CD4-positive, alpha-beta T cell treated with Interleukin-17A for 1 hour (primary cell): ENCODE data around the gene XRCC2.
"Not testable (repeated sequence)": the region's sequence is repeated elsewhere in the genome, so short reads cannot be mapped to it uniquely, and the experiment has no call there.

ENCODE experiments used
- DNase-seq: peaks from one replicate; pipeline ENCODE4 v3.0.0-alpha.2; 2020

The XRCC2 gene

DNA sequence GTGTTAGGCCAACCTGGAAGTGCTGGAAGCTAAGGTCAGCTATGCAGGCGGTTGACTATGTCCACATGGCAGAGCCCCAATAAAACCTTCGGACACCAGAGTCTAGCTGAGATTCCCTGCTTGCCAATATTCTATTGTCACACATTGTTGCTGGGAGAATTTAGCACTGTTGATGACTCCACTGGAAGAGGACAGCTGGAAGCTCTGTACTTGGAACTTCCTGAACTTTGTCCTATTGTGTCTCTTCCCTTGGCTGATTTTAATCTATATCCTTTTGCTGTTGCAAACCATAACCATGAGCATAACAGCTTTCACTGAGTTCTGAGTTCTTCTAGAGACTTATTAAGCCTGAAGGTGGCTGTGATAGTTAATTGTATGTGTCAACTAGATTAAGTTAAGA lies 12.0 kb downstream of the XRCC2 start:
- DNase-seq = no peak

DNA sequence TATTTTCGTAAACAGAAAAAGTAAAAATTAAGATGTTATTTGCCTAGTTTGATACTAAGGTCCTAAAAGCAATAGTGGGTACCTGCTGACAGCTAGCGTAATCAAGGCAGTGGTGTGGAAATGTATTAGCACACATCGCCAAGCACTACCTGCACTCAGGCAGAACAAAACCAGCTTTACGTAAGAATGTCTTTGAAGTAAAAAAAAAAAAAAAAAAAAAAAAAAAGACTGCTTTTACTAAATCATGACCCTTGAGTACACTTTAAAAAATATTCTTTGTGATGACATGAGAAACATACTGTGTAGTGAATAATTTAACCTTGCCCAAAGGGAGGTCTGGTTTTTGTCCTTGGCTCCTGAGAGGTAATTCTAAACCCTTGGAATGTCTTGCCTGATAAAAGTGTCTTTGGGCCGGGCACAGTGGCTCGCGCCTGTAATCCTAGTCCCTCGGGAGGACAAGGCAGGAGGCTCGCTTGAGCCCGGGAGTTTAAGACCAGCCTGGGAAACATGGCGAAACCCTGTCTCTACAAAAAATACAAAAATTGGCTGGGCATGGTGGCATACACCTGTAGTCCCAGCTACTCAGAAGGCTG lies 12.7 kb downstream of the XRCC2 start:
- no peak for DNase-seq

DNA sequence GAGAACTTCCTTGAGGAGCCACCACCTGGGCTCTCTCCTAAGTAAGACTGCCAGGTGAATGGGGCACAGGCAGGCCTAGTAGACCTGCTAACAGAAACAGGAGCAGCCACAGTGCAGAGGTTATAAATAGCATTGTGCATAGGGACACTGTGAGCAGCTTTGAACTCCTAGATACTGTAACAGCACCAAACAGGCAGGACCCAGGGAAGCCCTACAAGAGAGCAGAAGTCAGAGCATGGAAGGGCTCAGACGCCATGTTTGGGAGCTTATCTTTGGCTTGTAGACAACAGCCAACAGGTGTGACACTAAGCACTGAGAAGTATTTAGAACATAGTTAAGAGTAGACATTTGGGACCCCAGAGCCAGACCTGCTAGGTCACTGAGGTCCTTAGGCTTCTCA lies 14.5 kb downstream of the XRCC2 start:
- DNase-seq = no peak

DNA sequence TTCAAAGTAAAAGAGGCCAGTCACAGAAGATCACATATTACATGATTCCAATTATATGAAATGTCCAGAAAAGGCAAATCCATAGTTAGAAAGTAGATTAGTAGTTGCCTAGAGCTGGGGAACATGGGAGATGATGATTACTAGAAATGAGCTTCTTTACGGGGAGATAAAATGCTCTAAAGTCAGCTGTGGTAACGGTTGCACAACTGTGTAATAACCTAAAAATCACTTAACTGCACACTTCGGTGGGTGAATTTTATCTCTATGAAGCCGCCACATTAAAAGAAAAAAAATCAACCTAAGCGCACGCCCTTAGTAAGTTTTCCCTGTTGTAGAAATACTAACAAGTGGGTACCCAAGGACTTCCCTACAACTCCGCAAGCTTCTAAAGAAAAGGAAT lies 15.9 kb downstream of the XRCC2 start:
- DNase-seq = no peak

DNA sequence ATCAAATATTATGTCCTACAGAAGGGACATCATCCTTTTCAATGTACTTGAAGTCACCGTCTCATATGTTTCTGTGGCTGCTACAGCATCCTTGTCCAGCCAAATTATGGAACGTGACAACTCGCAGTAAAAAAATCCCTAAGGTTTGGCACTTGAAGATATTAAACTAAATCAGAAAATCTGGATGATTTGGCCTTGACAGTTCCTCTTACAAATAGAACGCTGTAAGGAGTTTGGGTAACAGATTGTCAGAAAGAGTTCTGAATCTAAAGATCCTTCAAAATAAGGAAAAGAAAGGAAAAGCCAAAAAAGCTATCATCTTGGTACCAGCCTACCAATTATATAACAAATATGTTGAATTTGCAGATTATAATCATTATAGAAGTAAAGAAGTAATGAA lies 21.0 kb downstream of the XRCC2 start:
- no peak for DNase-seq

DNA sequence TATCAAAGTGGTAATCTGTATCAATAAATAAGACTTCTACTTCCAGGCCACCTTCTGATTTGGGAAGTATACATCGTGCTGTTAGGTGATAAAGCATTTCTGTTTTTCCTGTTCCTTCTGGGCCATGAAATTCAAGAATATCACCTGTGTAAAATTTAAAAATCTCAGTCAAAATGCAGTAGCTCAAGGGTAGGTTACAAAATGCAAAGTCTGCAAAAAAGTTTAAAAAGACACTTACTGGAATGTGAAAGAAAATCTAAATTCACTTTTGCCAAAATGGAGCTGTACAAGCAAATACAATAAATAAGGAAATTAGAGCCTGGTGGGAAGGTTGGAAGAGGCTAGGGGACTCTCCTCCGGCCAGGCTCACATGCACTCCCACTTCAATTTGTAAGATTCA lies 26.7 kb downstream of the XRCC2 start:
- no peak for DNase-seq

DNA sequence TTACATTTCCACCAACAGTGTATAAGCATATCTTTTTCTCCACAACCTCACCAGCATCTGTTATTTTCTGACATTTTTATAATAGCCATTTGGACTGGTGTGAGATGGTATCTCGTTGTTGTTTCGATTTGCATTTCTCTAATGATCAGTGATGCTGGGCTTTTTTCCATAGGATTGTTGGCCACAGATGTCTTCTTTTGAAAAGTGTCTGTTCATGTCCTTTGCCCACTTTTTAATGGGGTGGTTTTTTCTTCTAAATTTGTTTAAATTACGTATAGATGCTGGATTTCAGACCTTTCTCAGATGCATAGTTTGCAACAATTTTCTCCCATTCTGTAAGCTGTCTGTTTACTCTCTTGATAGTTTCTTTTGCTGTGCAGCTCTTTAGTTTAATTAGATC lies 28.9 kb downstream of the XRCC2 start:
- DNase-seq = no peak

DNA sequence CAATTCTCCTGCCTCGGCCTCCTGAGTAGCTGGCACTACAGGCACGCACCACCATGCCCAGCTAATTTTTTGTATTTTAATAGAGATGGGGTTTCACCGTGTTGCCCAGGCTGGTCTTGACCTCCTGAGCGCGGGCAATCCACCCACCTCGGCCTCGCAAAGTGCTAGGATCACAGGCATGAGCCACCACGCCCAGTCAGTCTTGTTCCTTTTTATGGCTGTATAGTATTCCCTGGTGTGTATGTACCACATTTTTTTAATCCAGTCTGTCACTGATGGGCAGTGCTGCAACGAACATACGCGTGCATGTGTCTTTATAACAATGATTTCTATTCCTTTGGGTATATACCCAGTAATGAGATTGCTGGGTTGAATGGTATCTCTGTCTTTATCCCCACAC lies 29.4 kb downstream of the XRCC2 start:
- not testable (repeated sequence) for DNase-seq

DNA sequence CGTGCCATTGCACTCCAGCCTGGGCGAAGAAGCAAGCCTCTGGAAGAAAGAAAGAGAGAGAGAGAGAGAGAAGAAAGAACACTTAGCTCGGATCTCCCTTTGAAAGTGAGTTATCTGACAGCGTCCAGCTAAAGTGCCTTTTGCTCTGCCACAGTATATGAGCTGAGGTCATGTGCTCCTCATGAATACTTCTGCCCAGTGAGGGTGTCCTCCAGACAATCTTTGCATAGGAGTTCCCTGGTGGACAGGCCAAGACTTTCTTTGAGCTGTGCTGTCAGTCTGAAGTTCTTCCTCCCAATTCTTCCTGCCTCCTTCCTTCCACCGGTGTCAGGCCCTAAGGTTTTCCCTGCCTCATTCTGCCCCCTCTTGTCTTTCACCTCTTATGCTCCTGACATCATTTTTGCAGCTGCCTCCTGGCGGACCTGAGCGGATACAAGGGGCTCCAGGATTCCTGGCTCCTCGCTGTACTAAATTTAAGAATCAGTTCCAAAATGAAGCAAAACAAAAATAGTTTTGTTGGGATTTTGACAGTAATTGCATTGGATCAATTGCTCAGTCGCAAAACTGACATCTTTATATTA lies 31.9 kb downstream of the XRCC2 start:
- no peak for DNase-seq

DNA sequence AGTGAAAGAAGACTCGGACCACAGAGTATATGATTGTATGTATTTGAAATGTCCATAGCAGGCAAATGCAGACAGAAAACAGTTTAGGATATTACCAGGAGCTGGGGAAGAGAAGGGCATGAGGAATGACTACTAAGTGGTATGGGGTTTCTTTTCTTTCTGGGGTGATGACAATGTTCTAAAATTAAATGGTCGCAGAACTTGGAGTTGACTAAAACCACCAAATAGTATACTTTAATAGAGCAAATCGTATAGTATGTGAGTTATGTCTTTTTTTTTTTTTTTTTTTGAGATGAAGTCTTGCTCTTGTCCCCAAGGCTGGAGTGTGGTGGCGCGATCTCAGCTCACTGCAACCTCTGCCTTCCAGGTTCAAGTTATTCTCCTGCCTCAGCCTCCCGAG lies 34.6 kb downstream of the XRCC2 start:
- DNase-seq = no peak

DNA sequence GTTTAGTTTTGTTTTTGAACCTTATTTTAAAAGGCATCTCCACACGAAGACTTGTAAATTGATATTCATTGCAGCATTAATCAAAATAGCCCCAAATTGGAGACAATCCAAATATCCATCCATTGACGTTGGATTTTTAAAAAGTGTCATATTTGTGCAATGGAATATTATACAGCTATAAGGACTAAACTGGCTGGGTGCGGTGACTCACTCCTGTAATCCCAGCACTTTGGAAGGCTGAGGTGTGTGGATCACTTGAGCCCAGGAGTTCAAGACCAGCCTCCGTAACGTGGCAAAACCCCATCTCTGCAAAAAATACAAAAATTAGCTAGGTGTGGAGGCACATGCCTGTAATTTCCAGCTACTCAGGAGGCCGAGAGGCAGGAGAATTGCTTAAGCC lies 35.1 kb downstream of the XRCC2 start:
- no peak for DNase-seq

DNA sequence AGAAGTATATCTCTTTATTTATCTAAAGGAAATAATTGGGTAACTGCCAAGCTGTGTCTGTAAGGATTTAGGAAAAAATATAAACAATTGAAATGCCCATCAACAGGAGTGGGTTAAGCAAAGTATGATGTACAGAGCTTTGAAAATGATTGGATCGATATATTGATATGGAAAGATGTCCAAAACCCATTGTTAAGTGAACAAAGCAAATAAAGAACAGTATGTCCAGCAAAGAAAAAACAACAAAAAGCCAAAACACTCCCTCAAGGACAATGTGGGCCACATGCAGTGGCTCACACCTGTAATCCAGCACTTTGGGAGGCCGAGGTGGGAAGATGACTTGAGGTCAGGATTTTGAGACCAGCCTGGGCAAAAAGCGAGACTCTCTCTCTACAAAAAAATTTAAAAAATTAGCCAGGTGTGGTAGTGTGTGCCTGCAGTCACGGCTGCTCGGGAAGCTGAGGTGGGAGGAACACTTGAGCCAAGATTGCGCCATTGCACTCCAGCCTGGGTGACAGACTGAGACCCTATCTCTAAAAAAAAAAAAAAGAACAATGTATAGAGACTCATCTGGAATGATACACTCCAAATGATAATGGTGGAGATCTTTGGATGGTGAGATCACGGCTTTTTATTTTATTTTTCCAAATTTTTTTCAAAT lies 37.9 kb downstream of the XRCC2 start:
- DNase-seq = no peak

DNA sequence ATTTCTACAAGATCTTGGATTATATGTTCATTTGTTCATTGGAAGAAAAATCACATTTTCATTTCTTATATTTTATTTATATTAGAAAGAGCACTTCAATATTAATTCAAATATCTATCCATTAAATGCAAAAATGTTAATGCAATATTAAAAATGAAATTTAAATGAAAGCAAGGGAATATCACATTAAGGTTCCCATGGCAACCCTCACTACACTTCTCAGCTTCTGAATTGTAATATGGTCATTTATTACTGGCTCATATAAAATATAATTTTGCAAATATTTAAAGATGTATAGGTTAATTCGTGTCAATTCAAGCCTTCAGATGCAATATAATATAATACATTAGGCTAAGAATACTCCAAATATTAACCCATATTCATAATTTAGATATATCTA lies 38.8 kb downstream of the XRCC2 start:
- no peak for DNase-seq

DNA sequence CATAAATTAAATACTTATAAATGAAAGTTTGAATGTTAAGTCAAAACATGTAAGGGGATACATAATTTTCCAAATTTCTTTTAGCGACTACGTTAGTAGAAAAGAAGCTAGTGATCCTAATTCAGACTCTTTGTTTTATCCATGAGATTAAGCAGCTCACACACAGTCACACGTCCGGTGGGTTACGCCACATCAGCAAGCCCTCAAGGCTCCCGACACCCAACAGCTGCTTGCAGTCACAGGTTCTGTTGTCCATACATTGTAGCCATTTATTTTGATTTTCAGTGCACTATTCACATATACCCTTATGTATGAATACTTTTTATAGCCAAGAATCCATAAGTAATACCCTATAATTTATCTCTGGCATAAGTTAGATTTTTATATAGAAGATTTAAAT lies 39.5 kb downstream of the XRCC2 start:
- no peak for DNase-seq

DNA sequence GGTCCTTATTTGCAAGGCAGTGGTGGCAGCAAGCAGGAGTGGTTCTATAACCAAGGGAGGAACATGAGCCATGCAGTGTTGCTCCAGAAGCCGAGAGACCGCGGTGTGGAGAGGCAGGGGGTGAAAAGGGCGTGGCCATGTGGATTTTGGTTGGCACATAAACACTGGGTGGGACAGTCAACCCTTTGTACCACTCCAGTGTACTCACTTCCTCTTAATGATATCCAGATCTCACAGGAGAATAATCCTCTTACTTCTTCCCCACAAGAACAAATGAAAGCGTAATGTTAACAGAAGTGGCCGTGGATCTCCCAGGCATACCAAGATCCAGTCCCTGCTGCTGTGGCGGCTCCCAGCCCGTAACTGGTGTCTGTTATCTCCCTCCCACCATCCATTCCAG lies 42.4 kb downstream of the XRCC2 start:
- no peak for DNase-seq

DNA sequence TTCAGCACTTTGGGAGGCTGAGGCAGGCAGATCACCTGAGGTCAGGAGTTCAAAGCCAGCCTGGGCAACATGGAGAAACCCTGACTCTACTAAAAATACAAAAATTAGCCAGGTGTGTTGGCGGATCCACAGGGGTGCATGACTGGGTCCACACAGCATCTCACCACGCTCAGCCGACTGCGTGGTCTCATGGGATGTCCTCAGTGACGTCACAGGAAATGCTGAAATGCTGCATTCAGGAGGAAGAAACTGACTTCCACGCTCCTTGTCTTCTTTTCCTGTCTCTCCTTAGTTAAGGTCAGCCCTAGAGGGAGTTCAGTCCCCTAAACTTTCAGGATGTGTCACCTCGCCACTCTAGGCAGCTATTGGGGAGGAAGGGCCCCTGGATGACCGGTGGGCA lies 42.9 kb downstream of the XRCC2 start:
- DNase-seq = no peak

DNA sequence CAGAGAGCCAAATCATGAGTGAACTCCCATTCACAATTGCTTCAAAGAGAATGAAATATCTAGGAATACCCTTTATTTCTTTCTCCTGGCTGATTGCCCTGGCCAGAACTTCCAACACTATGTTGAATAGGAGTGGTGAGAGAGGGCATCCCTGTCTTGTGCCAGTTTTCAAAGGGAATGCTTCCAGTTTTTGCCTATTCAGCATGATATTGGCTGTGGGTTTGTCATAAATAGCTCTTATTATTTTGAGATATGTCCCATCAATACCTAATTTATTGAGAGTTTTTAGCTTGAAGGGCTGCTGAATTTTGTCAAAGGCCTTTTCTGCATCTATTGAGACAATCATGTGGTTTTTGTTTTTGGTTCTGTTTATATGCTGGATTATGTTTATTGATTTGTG lies 47.2 kb downstream of the XRCC2 start:
- not testable (repeated sequence) for DNase-seq

DNA sequence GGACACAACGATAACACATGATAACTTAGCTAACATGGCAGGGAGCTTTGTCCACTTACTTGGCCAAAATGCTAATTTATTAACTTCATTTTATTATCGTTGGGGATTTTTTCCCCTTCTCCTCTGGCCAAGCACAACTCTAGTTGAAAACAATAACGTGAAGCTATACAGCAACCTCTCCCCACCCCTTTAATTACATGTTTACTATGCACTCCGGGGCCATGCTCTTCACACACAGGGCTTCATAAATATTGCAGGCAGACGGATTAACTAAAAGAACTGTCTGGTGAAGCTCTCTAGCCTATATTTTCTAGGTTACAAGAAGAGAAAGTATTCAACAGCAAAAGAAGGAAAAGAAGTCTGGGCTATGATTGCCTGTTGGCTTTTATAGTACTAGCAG lies 51.7 kb downstream of the XRCC2 start:
- DNase-seq = no peak

DNA sequence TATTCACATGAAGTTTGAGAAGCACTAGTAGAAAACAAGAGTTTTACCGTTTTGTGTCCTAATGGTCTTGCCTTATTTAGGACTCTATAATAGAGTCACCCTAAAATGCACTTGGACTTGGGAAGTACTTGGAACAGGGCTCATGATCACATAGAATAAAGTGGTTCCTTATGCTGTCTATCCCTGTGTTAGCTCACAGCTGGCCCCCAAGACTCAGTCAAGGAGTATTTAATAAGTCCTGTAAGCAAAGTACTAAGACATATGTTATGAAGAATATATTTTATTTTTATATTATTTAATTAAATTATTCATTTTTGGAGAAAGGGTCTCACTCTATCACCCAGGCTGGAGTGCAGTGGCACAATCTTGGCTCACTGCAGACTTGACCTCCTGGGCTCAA lies 54.5 kb downstream of the XRCC2 start:
- DNase-seq = no peak

DNA sequence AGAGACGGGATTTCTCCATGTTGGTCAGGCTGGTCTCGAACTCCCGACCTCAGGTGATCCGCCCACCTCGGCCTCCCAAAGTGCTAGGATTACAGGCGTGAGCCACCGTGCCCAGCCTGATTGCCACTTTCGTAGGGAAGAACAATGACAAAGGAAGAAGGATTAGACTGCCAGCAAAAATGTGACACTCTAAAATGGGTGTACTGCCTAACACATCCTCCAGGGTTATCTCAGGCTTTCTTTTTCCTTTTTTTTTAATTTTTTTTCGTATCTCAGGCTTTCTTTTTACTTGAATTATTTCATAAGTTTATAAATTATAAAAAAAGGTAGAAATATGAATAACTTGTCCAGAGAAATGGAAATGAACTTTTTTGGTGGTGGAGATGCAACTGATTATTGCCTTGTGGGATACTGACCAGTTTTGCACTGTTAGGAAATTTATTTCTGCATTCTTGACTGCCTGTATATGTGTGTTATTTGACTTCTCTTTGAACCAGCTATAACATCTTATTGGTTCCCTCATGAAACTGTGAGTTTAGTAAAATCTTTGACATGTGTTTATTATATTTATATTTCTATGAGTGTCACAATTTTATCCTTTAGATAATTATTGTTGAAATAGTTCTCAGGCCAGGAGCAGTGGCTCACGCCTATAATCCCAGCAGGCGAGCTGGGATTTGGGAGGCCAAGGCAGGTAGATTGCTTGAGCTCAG lies 56.8 kb downstream of the XRCC2 start:
- DNase-seq = no peak

DNA sequence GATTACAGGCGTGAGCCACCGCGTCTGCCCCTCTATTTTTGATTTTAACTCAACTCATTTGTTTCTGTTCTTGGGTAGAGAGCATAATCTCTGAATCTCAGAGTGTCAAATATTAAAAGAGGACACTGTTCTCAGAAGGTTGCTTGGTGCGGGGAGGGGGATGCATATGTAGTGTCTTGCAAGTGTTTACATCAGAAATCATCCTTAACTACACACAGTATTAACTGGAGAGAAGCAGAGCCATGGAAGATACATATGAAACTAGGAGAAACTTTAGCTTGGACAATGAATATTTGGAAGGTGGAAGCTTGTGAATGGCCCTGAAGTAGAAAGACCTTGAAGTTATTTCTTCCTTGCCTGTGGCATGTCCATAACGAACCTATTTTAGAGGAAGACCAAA lies 57.5 kb downstream of the XRCC2 start:
- no peak for DNase-seq

DNA sequence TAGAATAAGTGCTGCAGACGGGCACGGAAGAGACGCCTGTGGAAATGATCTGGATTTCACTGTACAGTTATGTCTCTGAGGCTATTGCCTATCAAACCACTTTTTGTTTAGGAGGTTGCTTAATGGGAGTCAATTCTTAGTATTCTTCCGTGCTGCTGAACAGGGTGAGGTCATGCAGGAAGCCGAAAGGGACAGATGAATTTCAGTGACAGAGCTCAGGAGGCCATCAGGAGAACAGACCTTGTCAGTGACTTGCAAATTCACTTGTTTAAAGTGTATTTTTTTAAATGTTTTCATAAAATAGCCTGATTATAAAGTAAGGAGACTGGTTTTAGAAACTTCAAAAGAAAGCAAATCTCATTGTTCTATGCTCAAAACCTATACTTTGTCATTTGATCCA lies 58.9 kb downstream of the XRCC2 start:
- no peak for DNase-seq

DNA sequence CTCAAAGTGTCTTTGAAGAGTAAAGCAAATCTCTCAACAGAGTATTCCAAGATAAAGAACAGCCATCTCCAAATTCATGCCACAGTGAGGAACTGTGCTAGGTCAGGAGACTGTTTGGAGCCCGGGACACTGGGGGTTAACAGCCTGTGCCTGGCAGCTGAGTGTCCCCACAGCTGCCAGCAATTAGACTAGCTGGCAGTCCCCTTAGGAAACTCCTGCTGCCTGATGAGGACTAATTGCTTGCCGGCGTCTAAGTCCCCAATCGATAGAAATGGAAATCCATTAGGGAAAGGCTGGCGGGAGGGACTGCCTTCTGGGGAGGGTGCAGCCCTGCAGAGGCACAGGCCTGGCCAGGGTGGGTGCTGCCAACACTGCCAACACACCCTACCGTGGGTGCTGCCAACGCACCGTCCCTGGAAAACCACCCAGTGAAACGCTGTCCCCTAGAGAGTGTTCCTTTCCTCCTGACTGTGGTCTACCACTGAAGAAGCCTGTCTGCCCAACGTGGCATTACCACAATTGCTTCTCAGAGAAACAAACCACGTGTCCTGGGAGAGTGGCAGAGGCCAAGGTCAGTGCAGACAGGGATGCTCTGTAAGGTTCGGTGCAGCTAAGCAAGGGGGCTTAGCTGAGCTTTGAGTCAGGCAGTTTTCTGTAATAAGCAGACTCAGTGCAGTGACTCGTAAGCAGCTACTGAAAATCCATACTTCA lies 60.8 kb downstream of the XRCC2 start:
- DNase-seq = no peak

DNA sequence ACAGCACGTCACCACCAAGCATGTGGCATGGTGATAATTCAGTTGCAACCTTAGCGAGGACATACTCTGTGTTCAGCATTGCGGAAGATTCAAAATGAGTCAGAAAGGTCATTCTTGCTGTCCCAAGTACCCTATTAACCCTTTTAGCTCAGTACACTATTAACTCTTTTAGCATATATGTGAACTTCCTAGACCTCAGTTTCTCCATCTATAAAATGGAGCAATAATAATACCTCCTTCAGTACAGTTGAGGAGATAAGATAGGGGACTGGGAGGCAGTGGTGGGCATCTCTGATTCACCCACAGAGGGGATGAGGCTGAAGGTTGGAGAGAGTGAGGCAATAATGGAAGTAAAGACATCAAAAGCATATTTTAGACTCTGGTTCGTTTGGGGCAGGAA lies 67.3 kb downstream of the XRCC2 start:
- no peak for DNase-seq
